ENCODE results near the gene ZNF468.
A peak's percentile ranks its signal among the peaks of the same experiment; 100 is the strongest.
"Not testable (repeated sequence)": the region's sequence is repeated elsewhere in the genome, so short reads cannot be mapped to it uniquely, and the experiment has no call there.

ZNF468 gene

GRCh38 chr19:52825765-52826164 lies 31.7 kb downstream of the ZNF468 start:
- DNase-seq (ENCODE audit: low read depth in 2 of 2) = no peak

GRCh38 chr19:52823676-52824075 lies 33.7 kb downstream of the ZNF468 start:
- DNase-seq (ENCODE audit: low read depth in 2 of 2) = no peak

GRCh38 chr19:52821204-52821960 lies 36.0 kb downstream of the ZNF468 start, which contains the start of gene ZNF28:
Gene ZNF28, minus strand, starts transcription at chr19:52821633. Its CDS starts 3,675 bp downstream, at chr19:52817958.
- DNase-seq (ENCODE audit: low read depth in 2 of 2) = peak; percentile 12 to 32

- DNase-seq (ENCODE audit: low read depth in 2 of 2) = not testable (repeated sequence)
Measured at GRCh38 chr19:52820472-52821203, 36.8 kb downstream of the ZNF468 start.

- no peak for DNase-seq (ENCODE audit: low read depth in 2 of 2)
Measured at GRCh38 chr19:52809801-52810200, 47.6 kb downstream of the ZNF468 start.

GRCh38 chr19:52799950-52800640 lies 57.3 kb downstream of the ZNF468 start:
- not testable (repeated sequence) for DNase-seq (ENCODE audit: low read depth in 2 of 2)

GRCh38 chr19:52789440-52789839 lies 68.0 kb downstream of the ZNF468 start:
- DNase-seq (ENCODE audit: low read depth in 2 of 2) = no peak

All from stimulated activated CD4-positive, alpha-beta T cell treated with anti-CD3 and anti-CD28 coated beads, Interleukin-1b, Interleukin-23, amount 100 ng/mL, for 1 hour (primary cell).